GM12865 (cell line): ENCODE measurements around the gene PTK7.
"Not testable (repeated sequence)": the region's sequence is repeated elsewhere in the genome, so short reads cannot be mapped to it uniquely, and the experiment has no call there.

Experiments used
- DNase-seq: peaks from one replicate; pipeline ENCODE4 v3.0.0; 2010; ENCODE audit warnings: low read depth
- H3K4me3 ChIP-seq: 2 replicates; pipeline ENCODE4 v1.5.1; 2011; ENCODE audit warnings: mild to moderate bottlenecking, low read depth, low read length, control low read depth
- TF ChIP-seq, protein P1 (sequence below): IDR thresholded peaks from 2 replicates; pipeline ENCODE4 v1.5.1; 2011; ENCODE audit warnings: low read length, control low read depth, low read depth, inconsistent platforms; ENCODE audit not compliant: insufficient read depth; ENCODE audit errors: missing control alignments

The PTK7 gene

DNA sequence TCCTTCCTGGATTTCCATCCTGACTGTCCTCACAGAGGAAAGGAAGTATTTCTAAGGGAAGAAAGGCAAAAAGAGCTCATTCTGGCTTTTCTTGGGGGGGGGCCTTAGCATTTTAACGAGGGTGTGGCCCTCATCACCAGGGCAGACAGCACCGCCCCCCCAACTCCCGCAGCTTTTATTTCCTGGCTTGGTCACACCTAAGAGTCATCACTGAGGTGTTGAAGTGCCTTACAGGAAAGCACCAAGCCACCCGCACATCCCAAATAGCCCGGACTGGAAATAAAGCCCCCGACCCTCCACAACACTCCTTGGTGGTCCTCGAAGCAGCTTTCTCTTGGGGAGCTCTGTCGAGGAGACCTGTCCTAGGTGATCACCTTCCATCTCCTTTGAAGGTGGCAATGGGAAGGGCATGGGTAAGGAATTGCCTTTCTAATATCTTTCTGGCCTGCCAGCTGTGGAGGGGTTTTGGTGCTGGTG lies 1.3 kb downstream of the PTK7 start:
- TF ChIP-seq, protein P1, sequence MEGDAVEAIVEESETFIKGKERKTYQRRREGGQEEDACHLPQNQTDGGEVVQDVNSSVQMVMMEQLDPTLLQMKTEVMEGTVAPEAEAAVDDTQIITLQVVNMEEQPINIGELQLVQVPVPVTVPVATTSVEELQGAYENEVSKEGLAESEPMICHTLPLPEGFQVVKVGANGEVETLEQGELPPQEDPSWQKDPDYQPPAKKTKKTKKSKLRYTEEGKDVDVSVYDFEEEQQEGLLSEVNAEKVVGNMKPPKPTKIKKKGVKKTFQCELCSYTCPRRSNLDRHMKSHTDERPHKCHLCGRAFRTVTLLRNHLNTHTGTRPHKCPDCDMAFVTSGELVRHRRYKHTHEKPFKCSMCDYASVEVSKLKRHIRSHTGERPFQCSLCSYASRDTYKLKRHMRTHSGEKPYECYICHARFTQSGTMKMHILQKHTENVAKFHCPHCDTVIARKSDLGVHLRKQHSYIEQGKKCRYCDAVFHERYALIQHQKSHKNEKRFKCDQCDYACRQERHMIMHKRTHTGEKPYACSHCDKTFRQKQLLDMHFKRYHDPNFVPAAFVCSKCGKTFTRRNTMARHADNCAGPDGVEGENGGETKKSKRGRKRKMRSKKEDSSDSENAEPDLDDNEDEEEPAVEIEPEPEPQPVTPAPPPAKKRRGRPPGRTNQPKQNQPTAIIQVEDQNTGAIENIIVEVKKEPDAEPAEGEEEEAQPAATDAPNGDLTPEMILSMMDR, result no peak
- no peak overlapping the region for H3K4me3 ChIP-seq
- DNase-seq, result no peak

DNA sequence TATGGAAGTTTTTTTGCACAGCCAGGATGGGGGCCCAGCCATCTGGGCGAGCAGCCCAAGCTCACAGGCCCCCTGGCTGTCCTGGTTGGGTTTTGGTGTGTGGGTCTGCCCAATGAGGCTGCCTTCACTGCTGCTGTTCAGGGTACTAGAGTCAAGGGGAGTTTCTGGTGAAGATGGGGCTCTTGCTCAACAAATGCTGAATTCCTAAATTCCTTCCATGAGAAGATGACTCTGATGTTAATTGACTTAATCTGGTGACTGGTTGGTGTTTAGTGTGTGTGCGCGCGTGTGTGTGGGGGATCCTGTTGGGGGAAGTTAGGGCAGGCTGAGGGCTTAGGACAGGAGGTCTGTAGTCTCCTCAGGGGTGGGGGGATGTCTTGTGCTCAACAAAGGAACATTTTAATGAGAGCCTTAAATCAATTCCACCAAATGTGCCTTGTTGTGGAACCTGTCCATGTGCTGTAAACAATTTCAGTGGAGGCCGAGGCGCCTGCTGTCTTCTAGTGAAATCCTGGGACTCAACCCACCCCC lies 1.9 kb downstream of the PTK7 start:
- H3K4me3 ChIP-seq, result no peak overlapping the region
- no peak for DNase-seq
- TF ChIP-seq, protein P1, result no peak

DNA sequence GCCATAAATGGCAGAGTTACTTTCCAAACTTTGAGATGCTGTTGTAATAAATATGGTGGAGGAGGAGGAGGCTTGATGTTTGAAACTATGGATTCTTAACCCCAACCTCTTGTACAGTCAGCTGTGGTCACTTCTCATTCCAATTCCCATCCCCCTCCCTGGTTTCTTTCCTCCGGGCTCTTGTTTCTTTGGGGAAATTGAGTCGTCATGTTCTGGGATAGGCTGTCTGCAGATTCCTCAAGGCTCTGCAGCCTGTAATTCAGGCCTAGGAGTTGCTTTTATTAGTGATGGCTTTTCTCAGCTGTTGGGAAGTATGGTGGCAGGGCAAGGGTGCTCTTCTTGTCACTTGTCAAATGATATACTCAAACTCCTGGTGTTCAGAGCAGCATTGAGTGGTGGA lies 2.6 kb downstream of the PTK7 start:
- no peak for DNase-seq
- TF ChIP-seq, protein P1, result no peak
- H3K4me3 ChIP-seq, result no peak overlapping the region

DNA sequence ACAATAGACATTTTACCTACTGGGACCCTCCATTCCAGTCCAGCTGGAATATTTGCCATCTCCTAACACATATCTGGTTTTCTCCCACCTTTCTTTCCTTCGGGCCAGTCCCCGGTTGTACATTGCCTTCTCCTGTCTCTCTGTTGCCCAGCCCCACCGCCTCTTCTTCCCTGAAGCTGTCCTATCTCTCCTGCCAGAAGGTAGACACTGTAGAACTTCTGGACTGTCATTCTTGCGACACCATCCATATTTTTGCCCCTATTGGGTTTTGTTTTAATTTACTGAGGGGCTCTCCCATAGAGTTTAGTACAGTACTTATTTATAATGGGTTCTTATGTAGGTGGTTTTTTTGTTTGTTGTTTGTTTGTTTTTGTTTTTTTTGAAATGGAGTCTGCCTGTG lies 4.9 kb downstream of the PTK7 start:
- no peak for DNase-seq
- TF ChIP-seq, protein P1, result no peak
- no peak overlapping the region for H3K4me3 ChIP-seq

DNA sequence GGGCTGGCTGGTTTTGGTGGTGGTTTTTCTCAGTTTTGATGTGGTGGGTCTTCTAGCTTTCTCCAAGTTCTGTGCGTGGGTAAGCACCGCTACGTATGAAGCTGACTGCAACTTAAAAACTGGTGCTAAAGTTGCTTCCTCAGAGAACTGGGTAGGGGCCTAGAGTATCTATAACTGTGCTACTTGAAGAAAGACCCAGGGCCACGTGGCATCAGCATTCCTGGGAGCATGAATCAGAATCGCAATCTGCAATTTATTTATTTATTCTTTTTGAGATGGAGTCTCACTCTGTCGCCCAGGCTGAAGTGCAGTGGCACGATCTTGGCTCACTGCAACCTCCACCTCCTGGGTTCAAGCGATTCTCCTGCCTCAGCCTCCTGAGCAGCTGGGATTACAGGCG lies 5.8 kb downstream of the PTK7 start:
- not testable (repeated sequence) for DNase-seq, H3K4me3 ChIP-seq

DNA sequence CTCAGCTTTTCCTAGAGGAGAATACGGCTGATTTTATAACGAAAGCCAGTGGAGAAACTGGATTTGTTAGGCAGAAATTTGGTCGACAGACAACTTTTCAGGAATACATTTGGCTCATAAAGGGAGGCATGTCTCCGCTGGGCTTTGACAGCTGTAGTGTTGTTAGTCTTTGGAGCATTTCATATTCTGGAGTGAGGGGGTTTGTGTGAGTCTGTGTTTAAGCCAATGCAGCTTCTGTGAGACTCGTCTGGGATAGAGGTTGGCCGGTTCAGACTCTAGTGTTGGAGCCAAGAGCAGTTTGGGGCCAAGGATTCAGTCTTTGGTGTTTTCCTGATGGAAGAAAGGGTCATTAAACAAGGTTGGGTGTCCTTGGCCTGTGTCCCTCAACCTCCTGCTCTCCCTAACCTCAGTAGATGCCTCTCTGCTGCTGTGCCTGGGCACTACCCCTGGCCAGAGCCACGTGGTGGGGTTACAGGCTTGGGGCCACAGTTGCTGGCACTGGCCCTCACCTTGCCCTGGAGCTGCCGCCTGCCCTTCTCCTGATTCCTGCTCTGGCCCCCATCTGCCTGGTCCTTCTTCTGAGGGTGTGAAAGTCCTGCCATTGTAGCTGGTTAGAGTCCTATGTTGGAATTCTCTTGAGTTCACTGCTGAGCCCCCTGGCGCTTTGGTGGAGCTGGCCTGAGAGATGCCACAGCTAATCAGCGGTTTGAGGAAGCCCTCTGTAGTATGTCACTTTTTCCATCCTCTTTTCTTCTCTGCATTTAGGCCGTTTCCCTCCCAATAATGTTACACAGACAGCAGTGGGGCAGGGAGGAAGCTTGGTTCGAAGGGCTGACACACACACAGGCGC lies 6.9 kb downstream of the PTK7 start:
- no peak for DNase-seq
- no peak overlapping the region for H3K4me3 ChIP-seq
- TF ChIP-seq, protein P1, result no peak

DNA sequence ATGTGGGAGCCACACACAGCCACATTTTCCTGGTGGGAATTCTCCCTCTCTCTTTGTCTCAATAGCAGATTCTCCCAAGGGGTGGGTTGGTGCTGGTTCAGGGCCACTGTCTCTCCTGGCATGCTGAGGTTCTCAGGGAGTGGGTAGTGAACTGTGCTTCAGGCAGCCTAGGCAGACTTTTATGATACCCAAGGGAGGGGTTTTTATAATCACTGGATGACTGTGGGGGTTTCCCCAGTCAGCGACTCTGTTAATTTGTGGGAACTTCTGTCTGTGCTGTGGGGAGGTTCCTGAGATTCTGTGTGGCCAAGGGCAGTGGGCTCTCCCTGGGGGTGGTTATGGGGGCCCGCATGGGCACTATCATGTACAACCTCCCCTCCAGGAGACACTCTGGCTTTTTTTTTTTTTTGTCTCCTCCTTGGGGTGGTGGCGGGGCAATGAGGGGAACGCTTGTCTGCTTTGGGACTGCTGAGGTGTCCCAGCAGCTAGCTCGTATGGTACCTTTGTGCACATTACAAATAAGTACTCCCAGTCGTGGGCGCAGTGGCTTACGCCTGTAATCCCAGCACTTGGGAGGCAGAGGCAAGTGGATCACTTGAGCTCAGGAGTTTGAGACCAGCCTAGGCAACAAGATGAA lies 10.0 kb downstream of the PTK7 start:
- H3K4me3 ChIP-seq, result no peak overlapping the region
- DNase-seq, result peak; percentile 61
- TF ChIP-seq, protein P1, result no peak
